GM23338 (cell line): ENCODE data around the gene OS9. TPM values are rescaled to one million over a fixed set of nuclear protein-coding genes. Genes with fewer than 3 reads are reported as not detected.

Source experiments
- ATAC-seq: fragments of 200-7000 bp; cut with Tn5 transposase; 3 replicates; pipeline ENCODE4 v1.9.1; 2020
- DNase-seq: peaks from one replicate; pipeline ENCODE4 v3.0.0-alpha.2; 2015; ENCODE audit warnings: low spot score
- H2AFZ ChIP-seq: fragments of 200-600 bp; sonication (generic); 2 replicates; pipeline ENCODE4 v1.8.0; 2016; ENCODE audit warnings: antibody characterized with exemption, mild to moderate bottlenecking, moderate library complexity
- H3F3A ChIP-seq: fragments of 200-600 bp; sonication (generic); replicated peaks from 2 replicates; pipeline ENCODE4 v1.8.0; 2017; ENCODE audit warnings: antibody characterized with exemption, mixed run types, low read depth
- H3K27ac ChIP-seq: fragments of 200-600 bp; sonication (generic); 2 replicates; pipeline ENCODE4 v1.6.1; 2016; ENCODE audit warnings: low read depth
- H3K27me3 ChIP-seq: fragments of 200-600 bp; sonication (generic); 2 replicates; pipeline ENCODE4 v1.8.0; 2016; ENCODE audit warnings: mild to moderate bottlenecking, mixed run types, moderate library complexity; ENCODE audit not compliant: insufficient read depth
- H3K36me3 ChIP-seq: fragments of 200-600 bp; sonication (generic); 2 replicates; pipeline ENCODE4 v1.8.0; 2016; ENCODE audit warnings: mild to moderate bottlenecking; ENCODE audit not compliant: insufficient read depth
- H3K4me1 ChIP-seq: fragments of 200-600 bp; sonication (generic); 2 replicates; pipeline ENCODE4 v1.8.0; 2016; ENCODE audit warnings: mild to moderate bottlenecking, moderate library complexity; ENCODE audit not compliant: insufficient read depth
- H3K4me2 ChIP-seq: fragments of 200-600 bp; sonication (generic); 2 replicates; pipeline ENCODE4 v1.7.1; 2017; ENCODE audit warnings: mixed run types
- H3K4me3 ChIP-seq: fragments of 200-600 bp; sonication (generic); 2 replicates; pipeline ENCODE4 v1.6.1; 2016; ENCODE audit warnings: mixed run types
- H3K79me2 ChIP-seq: fragments of 200-600 bp; sonication (generic); replicated peaks from 2 replicates; pipeline ENCODE4 v1.8.0; 2017; ENCODE audit warnings: mild to moderate bottlenecking; ENCODE audit not compliant: insufficient read depth
- H3K9me2 ChIP-seq: fragments of 200-600 bp; sonication (generic); 2 replicates; pipeline ENCODE4 v1.8.0; 2017; ENCODE audit not compliant: insufficient read depth
- H4K20me1 ChIP-seq: fragments of 200-600 bp; sonication (generic); replicated peaks from 2 replicates; pipeline ENCODE4 v1.8.0; 2017; ENCODE audit warnings: mild to moderate bottlenecking; ENCODE audit not compliant: insufficient read depth
- H3K27ac Mint-ChIP-seq: 2 replicates; pipeline ENCODE4 v1.8.0; 2020; ENCODE audit warnings: inconsistent platforms, mild to moderate bottlenecking, moderate library complexity, mixed read lengths
- H3K27me3 Mint-ChIP-seq: 3 replicates; pipeline ENCODE4 v1.8.0; 2022; ENCODE audit warnings: low read depth, mild to moderate bottlenecking, moderate library complexity, mixed read lengths, inconsistent platforms; ENCODE audit not compliant: insufficient read depth, poor library complexity
- H3K36me3 Mint-ChIP-seq: 3 replicates; pipeline ENCODE4 v1.8.0; 2021; ENCODE audit warnings: low read depth, mild to moderate bottlenecking, inconsistent platforms, moderate library complexity, mixed read lengths
- H3K4me1 Mint-ChIP-seq: 3 replicates; pipeline ENCODE4 v1.8.0; 2020; ENCODE audit warnings: mild to moderate bottlenecking, inconsistent platforms, mixed read lengths
- H3K4me3 Mint-ChIP-seq: 3 replicates; pipeline ENCODE4 v1.8.0; 2021; ENCODE audit warnings: moderate library complexity, mild to moderate bottlenecking, inconsistent platforms, mixed read lengths
- H3K9me3 Mint-ChIP-seq: 3 replicates; pipeline ENCODE4 v1.8.0; 2020; ENCODE audit warnings: moderate library complexity, mild to moderate bottlenecking, inconsistent platforms, mixed read lengths
- ETS1 ChIP-seq: IDR thresholded peaks from 2 replicates; pipeline ENCODE4 v1.6.1; 2016; ENCODE audit warnings: antibody characterized with exemption
- EZH2 ChIP-seq: fragments of 200-600 bp; sonication (generic); IDR thresholded peaks from one replicate; pipeline ENCODE4 v1.8.0; 2017; ENCODE audit warnings: antibody characterized with exemption, mild to moderate bottlenecking, low read depth; ENCODE audit not compliant: unreplicated experiment
- EZH2phosphoT487 ChIP-seq: fragments of 200-600 bp; sonication (generic); IDR thresholded peaks from one replicate; pipeline ENCODE4 v1.8.1; 2018; ENCODE audit warnings: antibody characterized with exemption; ENCODE audit not compliant: unreplicated experiment
- REST ChIP-seq: IDR thresholded peaks from one replicate; pipeline ENCODE4 v1.6.1; 2018; ENCODE audit warnings: antibody characterized with exemption; ENCODE audit not compliant: unreplicated experiment
- ZNF331 ChIP-seq: fragments of 250-450 bp; sonication (Bioruptor Pico); IDR thresholded peaks from 2 replicates; pipeline ENCODE4 v1.5.0; 2020; ENCODE audit warnings: low read depth, mild to moderate bottlenecking, moderate library complexity
- polyA plus RNA-seq: library from polyadenylated mRNA; unstranded; fragments of >200 nt; fragmentation: Nextera tagmentation; extraction: Ambion mirVana; gene quantifications from 2 replicates; pipeline ENCODE4 v1.2.1, GENCODE V29; 2016
- total RNA-seq: library from RNA; depleted of rRNA; stranded (reverse); fragments of >200 nt; shearing (Covaris generic); gene quantifications from 2 replicates; pipeline ENCODE4 v1.2.3, GENCODE V29; 2014

OS9 gene
- total and polyA plus RNA-seq, 2 experiments from 2014 or later = 27.5 to 79.7 TPM

- Mint-ChIP-seq H3K27ac (no peak overlapping the region), H3K9me3 (no peaks in the 10 kb centered on the region), H3K4me1 (peaks cover 15% of the 10 kb centered on the region), H3K27me3 (peaks cover 88% of the 10 kb centered on the region), H3K4me3 (peak overlapping the region; percentile 89), H3K36me3 (no peaks in the 10 kb centered on the region; the same call in 2 of the 3 replicates)
- no peak overlapping the region for H2AFZ ChIP-seq
- H3K79me2 ChIP-seq = no peaks in the 10 kb centered on the region
- no peak for TF ChIP-seq ZNF331
- peak; percentile 78 for TF ChIP-seq REST
- peak; percentile 38 for TF ChIP-seq EZH2
- H3K4me3 ChIP-seq = peak overlapping the region; percentile 71
- peak; percentile 15 for ATAC-seq
- H3K36me3 ChIP-seq = no peaks in the 10 kb centered on the region
- DNase-seq = peak; percentile 55
- H3F3A ChIP-seq = no peaks in the 10 kb centered on the region
- peaks cover 92% of the 10 kb centered on the region for H3K27me3 ChIP-seq
- H3K4me1 ChIP-seq = no peaks in the 10 kb centered on the region
- H3K4me2 ChIP-seq = peak overlapping the region; percentile 88
- H4K20me1 ChIP-seq = no peaks in the 10 kb centered on the region; the same call in 1 of the 2 replicates
- no peak overlapping the region for H3K27ac ChIP-seq
- no peaks in the 10 kb centered on the region for H3K9me2 ChIP-seq
Measured at GRCh38 chr12:57726884-57727757, 33.2 kb downstream of the OS9 start.

- Histone ChIP-seq H3K27me3 (peaks cover 98% of the 10 kb centered on the region), H4K20me1 (no peaks in the 10 kb centered on the region; the same call in 1 of the 2 replicates), H3K79me2 (no peaks in the 10 kb centered on the region), H3K36me3 (no peaks in the 10 kb centered on the region), H3K9me2 (no peaks in the 10 kb centered on the region), H3F3A (no peaks in the 10 kb centered on the region), H3K4me3 (peak overlapping the region; percentile 71), H3K27ac (no peak overlapping the region), H3K4me2 (peak overlapping the region; percentile 88; the same call in 1 of the 2 replicates), H3K4me1 (no peaks in the 10 kb centered on the region), H2AFZ (no peak overlapping the region)
- H3K9me3 Mint-ChIP-seq = no peaks in the 10 kb centered on the region
- TF ChIP-seq ETS1 (no peak), REST (peak; percentile 83), EZH2phosphoT487 (no peak)
- H3K27me3 Mint-ChIP-seq = peaks cover 95% of the 10 kb centered on the region
- H3K27ac Mint-ChIP-seq = no peak overlapping the region
- peak; percentile 82 for DNase-seq
- peak overlapping the region; percentile 89 for H3K4me3 Mint-ChIP-seq
- ATAC-seq = peak; percentile 68
- no peaks in the 10 kb centered on the region; the same call in 2 of the 3 replicates for H3K36me3 Mint-ChIP-seq
- peaks cover 15% of the 10 kb centered on the region for H3K4me1 Mint-ChIP-seq
Measured at GRCh38 chr12:57727758-57728395, 33.9 kb downstream of the OS9 start.
